HepG2 (cell line): ENCODE data around the gene MYCBPAP. TPM values are rescaled to one million over a fixed set of nuclear protein-coding genes. Genes with fewer than 3 reads are reported as not detected.

Experiments used
- ARNTL ChIP-seq: sonication (generic); formaldehyde crosslinking; IDR thresholded peaks from 2 replicates; pipeline ENCODE4 v1.4.0; 2020; ENCODE audit warnings: mild to moderate bottlenecking, missing genetic modification reagents
- GLI4 ChIP-seq: sonication (generic); formaldehyde crosslinking; IDR thresholded peaks from 2 replicates; pipeline ENCODE4 v1.5.1; 2020; ENCODE audit warnings: missing genetic modification reagents, mild to moderate bottlenecking, moderate library complexity, borderline replicate concordance
- HMG20A ChIP-seq: IDR thresholded peaks from 2 replicates; pipeline ENCODE4 v1.6.1; 2016; ENCODE audit warnings: borderline replicate concordance
- IRX3 ChIP-seq: sonication (generic); formaldehyde crosslinking; IDR thresholded peaks from 2 replicates; pipeline ENCODE4 v1.8.1; 2023; ENCODE audit warnings: mild to moderate bottlenecking, low read depth, missing genetic modification reagents, borderline replicate concordance
- PLRG1 ChIP-seq: fragments of 450-650 bp; conservative IDR thresholded peaks from 2 replicates; pipeline ENCODE4 v1.6.1; 2016
- RBM22 ChIP-seq: fragments of 200-400 bp; formaldehyde crosslinking; optimal IDR thresholded peaks from 2 replicates; pipeline ENCODE3; 2017; ENCODE audit warnings: mild to moderate bottlenecking, low read length, moderate library complexity
- RNF2 ChIP-seq: fragments of 450-650 bp; conservative IDR thresholded peaks from 2 replicates; pipeline ENCODE4 v1.6.1; 2016; ENCODE audit warnings: low read depth
- SOX6 ChIP-seq, 2 experiments: fragments of 450-650 bp in 1 of 2; sonication (generic) in 1 of 2; formaldehyde crosslinking in 1 of 2; IDR thresholded peaks; 2 replicates each; pipeline versions ENCODE4 v1.4.0 to v1.6.1; 2017 to 2020; ENCODE audit warnings: antibody characterized with exemption in 1 of 2, mild to moderate bottlenecking in 1 of 2, missing genetic modification reagents in 1 of 2
- TEAD2 ChIP-seq: sonication (generic); formaldehyde crosslinking; IDR thresholded peaks from 2 replicates; pipeline ENCODE4 v1.9.0; 2021; ENCODE audit warnings: missing genetic modification reagents
- THYN1 ChIP-seq: sonication (generic); formaldehyde crosslinking; IDR thresholded peaks from 2 replicates; pipeline ENCODE4 v1.8.1; 2023; ENCODE audit warnings: low read depth, mild to moderate bottlenecking, moderate library complexity, missing genetic modification reagents, borderline replicate concordance
- ZBTB3 ChIP-seq: sonication (generic); formaldehyde crosslinking; IDR thresholded peaks from 2 replicates; pipeline ENCODE4 v1.4.0; 2020; ENCODE audit warnings: low read depth, mild to moderate bottlenecking, moderate library complexity, missing genetic modification reagents, borderline replicate concordance
- ZFYVE20 ChIP-seq: sonication (generic); formaldehyde crosslinking; IDR thresholded peaks from 2 replicates; pipeline ENCODE4 v1.8.0; 2023; ENCODE audit warnings: low read depth, mild to moderate bottlenecking, moderate library complexity, missing genetic modification reagents, borderline replicate concordance
- ZNF256 ChIP-seq: sonication (generic); formaldehyde crosslinking; conservative IDR thresholded peaks from 2 replicates; pipeline ENCODE4 v1.4.0; 2020; ENCODE audit warnings: missing genetic modification reagents
- ZNF296 ChIP-seq: sonication (generic); formaldehyde crosslinking; conservative IDR thresholded peaks from 2 replicates; pipeline ENCODE4 v1.5.0; 2020; ENCODE audit warnings: mild to moderate bottlenecking, missing genetic modification reagents
- ZNF3 ChIP-seq: IDR thresholded peaks from 2 replicates; pipeline ENCODE4 v1.7.0; 2017; ENCODE audit warnings: inconsistent platforms
- ZNF572 ChIP-seq: sonication (generic); formaldehyde crosslinking; IDR thresholded peaks from 2 replicates; pipeline ENCODE4 v1.5.1; 2020; ENCODE audit warnings: mild to moderate bottlenecking, missing genetic modification reagents
- ZNF580 ChIP-seq: IDR thresholded peaks from 2 replicates; pipeline ENCODE4 v1.6.1; 2016; ENCODE audit warnings: low read depth, borderline replicate concordance
- ZNF761 ChIP-seq: sonication (generic); formaldehyde crosslinking; conservative IDR thresholded peaks from 2 replicates; pipeline ENCODE4 v1.4.0; 2020; ENCODE audit warnings: mild to moderate bottlenecking, missing genetic modification reagents
- ZSCAN22 ChIP-seq: sonication (generic); formaldehyde crosslinking; IDR thresholded peaks from 2 replicates; pipeline ENCODE4 v1.4.0; 2020; ENCODE audit warnings: mild to moderate bottlenecking, missing genetic modification reagents
- polyA plus RNA-seq, 8 experiments: library from polyadenylated mRNA; depleted of rRNA in 3 of 8; stranded (reverse) in 7 of 8; unstranded in 1 of 8; fragments of >200 nt; fragmentation: Illumina TruSeq in 4 of 8; extraction: Trizol in 4 of 8; gene quantifications; 2 replicates each; pipeline versions ENCODE4 v1.2.1 to v1.2.3, GENCODE V29; 2011 to 2016; ENCODE audit warnings: low read depth in 4 of 8, missing spikeins in 1 of 8, mixed read lengths in 1 of 8; ENCODE audit not compliant: insufficient read depth in 1 of 8
- total RNA-seq, 5 experiments: library from RNA; depleted of rRNA; stranded (reverse); fragments of >200 nt; fragmentation: Illumina TruSeq; extraction: Trizol; gene quantifications; 2 replicates each; pipeline ENCODE4 v1.2.3, GENCODE V29; 2016; ENCODE audit warnings: low read depth in 1 of 5
- TF ChIP-seq, protein P1 (sequence below): sonication (generic); formaldehyde crosslinking; IDR thresholded peaks from 2 replicates; pipeline ENCODE4 v1.4.0; 2020; ENCODE audit warnings: mild to moderate bottlenecking, missing genetic modification reagents

Gene MYCBPAP
- total and polyA plus RNA-seq, 2 of the 13 experiments (the other 11 are each of a cell fraction or from before 2014, with no cell fraction given): 0.22 to 0.24 TPM

DNA sequence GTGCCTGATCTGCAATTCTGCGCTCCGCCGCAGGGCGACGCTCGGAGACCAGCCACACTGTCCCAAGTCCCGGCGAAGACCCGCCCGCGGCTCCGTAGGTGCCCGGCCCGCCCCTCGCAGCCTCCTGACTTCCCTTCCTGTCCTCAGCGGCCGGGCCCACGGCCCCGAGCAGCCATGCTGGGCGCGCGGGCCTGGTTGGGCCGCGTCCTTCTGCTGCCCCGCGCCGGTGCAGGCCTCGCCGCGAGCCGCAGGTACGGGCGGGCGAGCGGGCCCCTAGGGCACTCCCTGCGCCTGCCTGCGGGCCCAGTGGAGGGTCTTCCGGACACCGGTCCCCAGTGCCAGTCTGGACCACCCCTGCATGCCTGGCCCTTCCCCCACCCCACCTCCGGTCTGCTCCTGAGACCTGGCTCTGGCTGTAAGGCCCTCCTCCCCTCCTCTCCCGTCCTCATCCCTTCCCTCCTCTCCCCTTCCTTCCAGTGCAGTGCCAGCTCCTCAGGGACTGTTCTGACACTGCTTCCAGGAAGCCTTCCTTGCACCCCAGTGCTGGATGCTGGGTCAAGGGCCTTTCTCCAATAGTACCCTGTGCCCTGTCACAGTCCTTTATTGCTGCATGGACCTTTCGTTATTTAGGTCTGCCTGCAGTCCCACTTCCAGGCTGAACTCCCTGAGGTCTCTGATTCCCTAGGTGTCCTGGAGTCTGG is 38.9 kb downstream of the MYCBPAP start, which contains the start of gene SPATA20 (continued):
- TF ChIP-seq ZNF761 (CRISPR knock-in tag) (peak; percentile 86), PLRG1 (no peak), HMG20A (0 out of 2 replicates have a peak, but pooled peaks have one; percentile 15), ZNF3 (CRISPR knock-in tag) (no peak), ZFYVE20 (0 out of 2 replicates have a peak, but pooled peaks have one; percentile 75), ZNF572 (CRISPR knock-in tag) (no peak; the same call in 1 of the 2 replicates), ZNF580 (CRISPR knock-in tag) (peak; percentile 82; the same call in 1 of the 2 replicates), RBM22 (no peak), IRX3 (CRISPR knock-in tag) (peak; percentile 37; the same call in 1 of the 2 replicates), ARNTL (CRISPR knock-in tag) (peak; percentile 68), RNF2 (peak; percentile 52; the same call in 1 of the 2 replicates), SOX6 (IDR thresholded peaks at IDR 0.05) (no peak), SOX6 (CRISPR knock-in tag; IDR thresholded peaks at IDR 0.05) (peak; percentile 61), ZBTB3 (CRISPR knock-in tag) (0 out of 2 replicates have a peak, but pooled peaks have one; percentile 58), THYN1 (no peak), ZNF256 (CRISPR knock-in tag) (peak; percentile 92; the same call in 1 of the 2 replicates), ZSCAN22 (CRISPR knock-in tag) (no peak), GLI4 (peak; percentile 60; the same call in 1 of the 2 replicates), ZNF296 (CRISPR knock-in tag) (0 out of 2 replicates have a peak, but pooled peaks have one; percentile 20), TEAD2 (0 out of 2 replicates have a peak, but pooled peaks have one; percentile 63)
- TF ChIP-seq, protein P1, sequence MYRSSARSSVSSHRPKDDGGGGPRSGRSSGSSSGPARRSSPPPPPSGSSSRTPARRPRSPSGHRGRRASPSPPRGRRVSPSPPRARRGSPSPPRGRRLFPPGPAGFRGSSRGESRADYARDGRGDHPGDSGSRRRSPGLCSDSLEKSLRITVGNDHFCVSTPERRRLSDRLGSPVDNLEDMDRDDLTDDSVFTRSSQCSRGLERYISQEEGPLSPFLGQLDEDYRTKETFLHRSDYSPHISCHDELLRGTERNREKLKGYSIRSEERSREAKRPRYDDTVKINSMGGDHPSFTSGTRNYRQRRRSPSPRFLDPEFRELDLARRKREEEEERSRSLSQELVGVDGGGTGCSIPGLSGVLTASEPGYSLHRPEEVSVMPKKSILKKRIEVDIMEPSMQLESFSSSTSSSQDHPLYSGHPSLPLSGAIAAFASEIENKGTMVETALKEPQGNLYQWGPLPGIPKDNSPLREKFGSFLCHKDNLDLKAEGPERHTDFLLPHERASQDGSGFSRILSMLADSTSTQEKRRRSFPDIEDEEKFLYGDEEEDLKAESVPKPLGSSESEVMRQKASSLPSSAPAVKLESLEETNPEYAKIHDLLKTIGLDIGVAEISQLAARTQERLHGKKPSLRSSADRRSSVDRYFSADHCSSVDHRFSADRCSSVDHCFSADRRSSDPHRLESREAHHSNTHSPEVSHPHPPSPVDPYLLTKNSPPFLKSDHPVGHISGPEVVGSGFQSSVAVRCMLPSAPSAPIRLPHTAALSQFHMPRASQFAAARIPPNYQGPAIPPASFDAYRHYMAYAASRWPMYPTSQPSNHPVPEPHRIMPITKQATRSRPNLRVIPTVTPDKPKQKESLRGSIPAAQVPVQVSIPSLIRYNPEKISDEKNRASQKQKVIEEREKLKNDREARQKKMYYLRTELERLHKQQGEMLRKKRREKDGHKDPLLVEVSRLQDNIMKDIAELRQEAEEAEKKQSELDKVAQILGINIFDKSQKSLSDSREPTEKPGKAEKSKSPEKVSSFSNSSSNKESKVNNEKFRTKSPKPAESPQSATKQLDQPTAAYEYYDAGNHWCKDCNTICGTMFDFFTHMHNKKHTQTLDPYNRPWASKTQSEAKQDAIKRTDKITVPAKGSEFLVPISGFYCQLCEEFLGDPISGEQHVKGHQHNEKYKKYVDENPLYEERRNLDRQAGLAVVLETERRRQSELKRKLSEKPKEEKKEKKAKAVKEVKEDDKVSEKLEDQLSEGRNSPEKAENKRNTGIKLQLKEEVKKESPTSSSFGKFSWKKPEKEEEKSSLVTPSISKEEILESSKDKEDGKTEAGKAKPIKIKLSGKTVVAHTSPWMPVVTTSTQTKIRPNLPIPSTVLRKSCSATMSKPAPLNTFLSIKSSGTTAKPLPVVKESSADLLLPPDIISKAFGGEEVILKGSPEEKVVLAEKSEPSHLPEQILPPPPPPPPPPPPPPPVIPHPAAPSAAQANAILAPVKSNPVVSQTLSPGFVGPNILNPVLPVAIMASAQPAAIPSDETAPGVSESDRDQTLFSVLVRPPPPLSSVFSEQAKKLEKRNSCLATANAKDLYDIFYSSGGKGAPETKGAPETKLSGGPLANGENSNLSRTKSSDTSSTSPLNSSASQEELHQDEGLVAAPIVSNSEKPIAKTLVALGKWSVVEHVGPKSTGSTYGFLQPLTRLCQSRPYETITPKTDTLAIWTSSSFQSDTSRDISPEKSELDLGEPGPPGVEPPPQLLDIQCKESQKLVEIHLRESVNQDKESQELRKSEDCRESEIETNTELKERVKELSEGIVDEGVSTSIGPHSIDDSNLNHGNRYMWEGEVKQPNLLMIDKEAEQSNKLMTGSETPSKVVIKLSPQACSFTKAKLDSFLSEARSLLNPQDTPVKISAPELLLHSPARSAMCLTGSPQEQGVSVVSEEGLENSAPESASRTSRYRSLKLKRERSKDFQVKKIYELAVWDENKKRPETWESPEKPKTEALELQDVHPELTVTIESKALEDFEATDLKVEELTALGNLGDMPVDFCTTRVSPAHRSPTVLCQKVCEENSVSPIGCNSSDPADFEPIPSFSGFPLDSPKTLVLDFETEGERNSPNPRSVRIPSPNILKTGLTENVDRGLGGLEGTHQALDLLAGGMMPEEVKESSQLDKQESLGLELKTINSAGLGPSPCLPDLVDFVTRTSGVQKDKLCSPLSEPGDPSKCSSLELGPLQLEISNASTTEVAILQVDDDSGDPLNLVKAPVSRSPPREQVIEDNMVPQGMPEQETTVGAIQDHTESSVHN: no peak
